ENCODE measurements around the gene SND1. TPM values are rescaled to one million over a fixed set of nuclear protein-coding genes. Genes with fewer than 3 reads are reported as not detected.
A peak's percentile ranks its signal among the peaks of the same experiment; 100 is the strongest.

The SND1 gene
- total and polyA plus RNA-seq, 7 donors: 29.2 to 72.8 (median 48.2) TPM

- WGBS, 3 donors: 60 to 73% (median 69%) methylated on average over 9 of the region's 9 CpGs
- peaks cover 5% of the 10 kb centered on the region for H3K4me1 ChIP-seq
- ATAC-seq (no peak), DNase-seq (no peak)
- no peak overlapping the region for H3K27ac ChIP-seq
- peaks cover 0 to 62% (median 16%) of the 10 kb centered on the region in 3 donors for H3K27me3 ChIP-seq (ENCODE audit: insufficient read depth in 3 of 3, low read length in 2 of 3)
- no peaks in the 10 kb centered on the region for H3K9me3 ChIP-seq
- no peak overlapping the region for H3K4me3 ChIP-seq
- intact Hi-C loops (cut with DNase I): loop anchor here in 1 of 2 donors (5.0 kb wide), 1 partner anchor 420 kb away; no protein-coding TSS in a partner anchor
- TF ChIP-seq CTCF (IDR thresholded peaks at IDR 0.05): no peak
- H3K36me3 ChIP-seq (ENCODE audit: insufficient read depth in 1 of 2, low read depth in 1 of 2): no peaks in the 10 kb centered on the region
Observed at GRCh38 chr7:128132426-128133069, 480.6 kb downstream of the SND1 start.

- WGBS, 3 donors: 4 to 11% (median 4%) methylated on average over 6 of the region's 6 CpGs
- Histone ChIP-seq H3K4me1 (peaks cover 5% of the 10 kb centered on the region), H3K9me3 (no peaks in the 10 kb centered on the region), H3K4me3 (peak overlapping the region; percentile 66), H3K36me3 (ENCODE audit: insufficient read depth in 1 of 2, low read depth in 1 of 2) (no peaks in the 10 kb centered on the region), H3K27me3 (ENCODE audit: insufficient read depth in 3 of 3, low read length in 2 of 3) (peaks cover 0 to 71% (median 14%) of the 10 kb centered on the region in 3 donors), H3K27ac (no peak overlapping the region)
- no peak for TF ChIP-seq CTCF (IDR thresholded peaks at IDR 0.05)
- intact Hi-C loops (cut with DNase I): loop anchor here (1.0 to 2.0 kb wide), 2 partner anchors 74 to 76 kb away; no protein-coding TSS in a partner anchor
- DNase-seq (no peak), ATAC-seq (no peak)
Observed at GRCh38 chr7:128135159-128135514, 483.1 kb downstream of the SND1 start.

GRCh38 chr7:128135515-128136214 is 483.7 kb downstream of the SND1 start:
- peaks cover 0 to 71% (median 12%) of the 10 kb centered on the region in 3 donors for H3K27me3 ChIP-seq (ENCODE audit: insufficient read depth in 3 of 3, low read length in 2 of 3)
- TF ChIP-seq CTCF (IDR thresholded peaks at IDR 0.05): peak; percentile 95
- H3K4me1 ChIP-seq: peaks cover 5% of the 10 kb centered on the region
- intact Hi-C loops (cut with DNase I): loop anchor here (1.0 to 2.0 kb wide), 2 partner anchors 74 to 75 kb away; no protein-coding TSS in a partner anchor
- no peaks in the 10 kb centered on the region for H3K36me3 ChIP-seq (ENCODE audit: insufficient read depth in 1 of 2, low read depth in 1 of 2)
- DNase-seq (peak; percentile 44 to 62), ATAC-seq (peak; percentile 93 to 97 (median 94))
- H3K4me3 ChIP-seq: peak overlapping the region; percentile 66
- H3K27ac ChIP-seq: no peak overlapping the region
- WGBS, 3 donors: 1% methylated on average over 38 to 57 of the region's 57 CpGs
- H3K9me3 ChIP-seq: peaks cover 4% of the 10 kb centered on the region

- no peaks in the 10 kb centered on the region for H3K36me3 ChIP-seq (ENCODE audit: insufficient read depth in 1 of 2, low read depth in 1 of 2)
- TF ChIP-seq CTCF (IDR thresholded peaks at IDR 0.05): no peak
- ATAC-seq (peak in 3 of 4 donors; percentile 16 to 47 (median 36)), DNase-seq (no peak)
- 2 to 5% (median 3%) methylated on average over 22 of the region's 22 CpGs for whole genome bisulfite sequencing, 3 donors
- intact Hi-C loops (cut with DNase I): no loop called here
- peaks cover 5% of the 10 kb centered on the region for H3K4me1 ChIP-seq
- peak overlapping the region; percentile 66 for H3K4me3 ChIP-seq
- H3K9me3 ChIP-seq: peaks cover 4% of the 10 kb centered on the region
- peaks cover 0 to 71% (median 14%) of the 10 kb centered on the region in 3 donors for H3K27me3 ChIP-seq (ENCODE audit: insufficient read depth in 3 of 3, low read length in 2 of 3)
- H3K27ac ChIP-seq: no peak overlapping the region
Observed at GRCh38 chr7:128136215-128136597, 484.2 kb downstream of the SND1 start.
